ENCODE measurements around the gene TLN1. TPM values are rescaled to one million over a fixed set of nuclear protein-coding genes. Genes with fewer than 3 reads are reported as not detected.

Gene TLN1
- total and polyA plus RNA-seq, 10 of the 15 experiments (the other 5 are each of a cell fraction or from before 2014, with no cell fraction given) = 11.6 to 305 (median 71.9) TPM

DNA sequence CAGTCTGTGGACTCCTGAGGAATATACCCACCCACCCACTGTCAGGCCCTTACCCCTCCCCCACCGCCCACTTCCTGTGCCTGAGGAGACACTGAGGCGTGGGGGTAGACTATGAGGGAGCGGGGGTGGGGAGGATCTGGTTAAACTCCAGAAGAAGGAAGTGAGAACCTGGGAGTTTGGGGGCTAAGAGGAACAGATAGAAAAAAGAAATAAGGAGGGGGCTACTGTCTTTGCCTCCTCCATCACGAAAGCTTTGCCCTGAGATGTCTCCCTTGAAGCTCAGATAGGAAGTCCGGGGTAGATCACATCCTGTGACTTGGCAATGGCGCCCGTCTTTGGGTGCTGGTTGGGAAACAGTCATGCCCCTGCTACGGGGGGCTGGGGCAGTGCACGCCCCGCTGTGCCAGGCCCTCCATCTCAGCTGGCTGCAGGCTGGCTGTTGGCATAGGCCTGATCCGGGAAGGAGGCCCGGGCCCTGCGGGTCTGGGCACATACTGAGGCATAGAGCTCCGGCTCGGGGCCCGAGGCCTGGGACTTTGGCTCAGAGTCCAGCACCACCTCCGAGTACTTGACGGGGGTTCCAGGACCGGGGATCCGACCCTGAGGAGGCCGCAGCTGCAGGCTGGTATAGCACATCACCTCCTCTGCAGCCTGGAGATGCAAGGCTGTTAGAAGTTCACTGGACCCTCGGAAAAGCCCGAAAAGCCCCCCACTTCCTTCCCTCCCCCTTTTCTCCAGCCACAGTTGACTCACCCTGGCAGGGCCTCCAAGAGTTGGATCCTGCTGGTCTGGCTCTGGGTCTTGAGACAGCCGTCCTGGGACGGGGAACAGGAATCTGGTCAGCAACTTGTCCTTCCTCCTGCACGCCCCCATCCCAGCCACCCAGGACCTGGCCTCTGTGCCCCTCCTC lies 82.3 kb downstream of the TLN1 start (continued):
- TF ChIP-seq, protein P1, sequence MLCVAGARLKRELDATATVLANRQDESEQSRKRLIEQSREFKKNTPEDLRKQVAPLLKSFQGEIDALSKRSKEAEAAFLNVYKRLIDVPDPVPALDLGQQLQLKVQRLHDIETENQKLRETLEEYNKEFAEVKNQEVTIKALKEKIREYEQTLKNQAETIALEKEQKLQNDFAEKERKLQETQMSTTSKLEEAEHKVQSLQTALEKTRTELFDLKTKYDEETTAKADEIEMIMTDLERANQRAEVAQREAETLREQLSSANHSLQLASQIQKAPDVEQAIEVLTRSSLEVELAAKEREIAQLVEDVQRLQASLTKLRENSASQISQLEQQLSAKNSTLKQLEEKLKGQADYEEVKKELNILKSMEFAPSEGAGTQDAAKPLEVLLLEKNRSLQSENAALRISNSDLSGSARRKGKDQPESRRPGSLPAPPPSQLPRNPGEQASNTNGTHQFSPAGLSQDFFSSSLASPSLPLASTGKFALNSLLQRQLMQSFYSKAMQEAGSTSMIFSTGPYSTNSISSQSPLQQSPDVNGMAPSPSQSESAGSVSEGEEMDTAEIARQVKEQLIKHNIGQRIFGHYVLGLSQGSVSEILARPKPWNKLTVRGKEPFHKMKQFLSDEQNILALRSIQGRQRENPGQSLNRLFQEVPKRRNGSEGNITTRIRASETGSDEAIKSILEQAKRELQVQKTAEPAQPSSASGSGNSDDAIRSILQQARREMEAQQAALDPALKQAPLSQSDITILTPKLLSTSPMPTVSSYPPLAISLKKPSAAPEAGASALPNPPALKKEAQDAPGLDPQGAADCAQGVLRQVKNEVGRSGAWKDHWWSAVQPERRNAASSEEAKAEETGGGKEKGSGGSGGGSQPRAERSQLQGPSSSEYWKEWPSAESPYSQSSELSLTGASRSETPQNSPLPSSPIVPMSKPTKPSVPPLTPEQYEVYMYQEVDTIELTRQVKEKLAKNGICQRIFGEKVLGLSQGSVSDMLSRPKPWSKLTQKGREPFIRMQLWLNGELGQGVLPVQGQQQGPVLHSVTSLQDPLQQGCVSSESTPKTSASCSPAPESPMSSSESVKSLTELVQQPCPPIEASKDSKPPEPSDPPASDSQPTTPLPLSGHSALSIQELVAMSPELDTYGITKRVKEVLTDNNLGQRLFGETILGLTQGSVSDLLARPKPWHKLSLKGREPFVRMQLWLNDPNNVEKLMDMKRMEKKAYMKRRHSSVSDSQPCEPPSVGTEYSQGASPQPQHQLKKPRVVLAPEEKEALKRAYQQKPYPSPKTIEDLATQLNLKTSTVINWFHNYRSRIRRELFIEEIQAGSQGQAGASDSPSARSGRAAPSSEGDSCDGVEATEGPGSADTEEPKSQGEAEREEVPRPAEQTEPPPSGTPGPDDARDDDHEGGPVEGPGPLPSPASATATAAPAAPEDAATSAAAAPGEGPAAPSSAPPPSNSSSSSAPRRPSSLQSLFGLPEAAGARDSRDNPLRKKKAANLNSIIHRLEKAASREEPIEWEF (IDR thresholded peaks at IDR 0.05; ENCODE audit: insufficient replicate concordance, low read depth, low read length) = no peak
- TF ChIP-seq TAF1 (IDR thresholded peaks at IDR 0.05; ENCODE audit: borderline replicate concordance, low read depth, low read length) = peak; percentile 37; the same call in 1 of the 2 replicates
- TF ChIP-seq SIX5 (IDR thresholded peaks at IDR 0.05; ENCODE audit: low read depth, low read length, severe bottlenecking) = no peak
- no peak for TF ChIP-seq BMI1 (IDR thresholded peaks at IDR 0.05; ENCODE audit: borderline replicate concordance)
- TF ChIP-seq, protein P2, sequence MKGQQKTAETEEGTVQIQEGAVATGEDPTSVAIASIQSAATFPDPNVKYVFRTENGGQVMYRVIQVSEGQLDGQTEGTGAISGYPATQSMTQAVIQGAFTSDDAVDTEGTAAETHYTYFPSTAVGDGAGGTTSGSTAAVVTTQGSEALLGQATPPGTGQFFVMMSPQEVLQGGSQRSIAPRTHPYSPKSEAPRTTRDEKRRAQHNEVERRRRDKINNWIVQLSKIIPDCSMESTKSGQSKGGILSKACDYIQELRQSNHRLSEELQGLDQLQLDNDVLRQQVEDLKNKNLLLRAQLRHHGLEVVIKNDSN (IDR thresholded peaks at IDR 0.05; ENCODE audit: borderline replicate concordance, extremely low read length, insufficient read depth, low read depth, low read length) = no peak
- TF ChIP-seq TCF12 (IDR thresholded peaks at IDR 0.05; ENCODE audit: low read depth, low read length) = 0 out of 2 replicates have a peak, but pooled peaks have one; percentile 31
- no peak for TF ChIP-seq SMARCA5 (IDR thresholded peaks at IDR 0.05)
- TF ChIP-seq, protein P3, sequence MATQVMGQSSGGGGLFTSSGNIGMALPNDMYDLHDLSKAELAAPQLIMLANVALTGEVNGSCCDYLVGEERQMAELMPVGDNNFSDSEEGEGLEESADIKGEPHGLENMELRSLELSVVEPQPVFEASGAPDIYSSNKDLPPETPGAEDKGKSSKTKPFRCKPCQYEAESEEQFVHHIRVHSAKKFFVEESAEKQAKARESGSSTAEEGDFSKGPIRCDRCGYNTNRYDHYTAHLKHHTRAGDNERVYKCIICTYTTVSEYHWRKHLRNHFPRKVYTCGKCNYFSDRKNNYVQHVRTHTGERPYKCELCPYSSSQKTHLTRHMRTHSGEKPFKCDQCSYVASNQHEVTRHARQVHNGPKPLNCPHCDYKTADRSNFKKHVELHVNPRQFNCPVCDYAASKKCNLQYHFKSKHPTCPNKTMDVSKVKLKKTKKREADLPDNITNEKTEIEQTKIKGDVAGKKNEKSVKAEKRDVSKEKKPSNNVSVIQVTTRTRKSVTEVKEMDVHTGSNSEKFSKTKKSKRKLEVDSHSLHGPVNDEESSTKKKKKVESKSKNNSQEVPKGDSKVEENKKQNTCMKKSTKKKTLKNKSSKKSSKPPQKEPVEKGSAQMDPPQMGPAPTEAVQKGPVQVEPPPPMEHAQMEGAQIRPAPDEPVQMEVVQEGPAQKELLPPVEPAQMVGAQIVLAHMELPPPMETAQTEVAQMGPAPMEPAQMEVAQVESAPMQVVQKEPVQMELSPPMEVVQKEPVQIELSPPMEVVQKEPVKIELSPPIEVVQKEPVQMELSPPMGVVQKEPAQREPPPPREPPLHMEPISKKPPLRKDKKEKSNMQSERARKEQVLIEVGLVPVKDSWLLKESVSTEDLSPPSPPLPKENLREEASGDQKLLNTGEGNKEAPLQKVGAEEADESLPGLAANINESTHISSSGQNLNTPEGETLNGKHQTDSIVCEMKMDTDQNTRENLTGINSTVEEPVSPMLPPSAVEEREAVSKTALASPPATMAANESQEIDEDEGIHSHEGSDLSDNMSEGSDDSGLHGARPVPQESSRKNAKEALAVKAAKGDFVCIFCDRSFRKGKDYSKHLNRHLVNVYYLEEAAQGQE (IDR thresholded peaks at IDR 0.05; ENCODE audit: low read depth, low read length) = no peak

Small RNAs within 50 kb of the gene (microRNA-seq; reads per million reads assigned to microRNA genes)
- gene MIR6852 (not detected), gene MIR6853 (not detected)

Small RNAs within 50 kb of the gene (small RNA-seq; reads per million reads assigned to genes)
- 0.20 reads per million for gene MIR6853
- not detected for gene RMRP
- not detected for gene RN7SL22P

Other genes starting within 250 kb of the TLN1 start
Only the 7 nearest of the 22 such genes appear.
- 2.7 and 5.8 TPM in 2 replicates for gene CA9, start 58.3 kb downstream of the TLN1 start, total RNA-seq (2014; rRNA removed)
- gene CA9, start 58.3 kb downstream of the TLN1 start, total RNA-seq (2014; rRNA removed; fragmentation: Illumina TruSeq; extraction: Trizol) = 0.89 and 1.3 TPM in 2 replicates
- gene CA9, start 58.3 kb downstream of the TLN1 start, total RNA-seq (2021) = 4.0 TPM in 2 replicates
- gene CA9, start 58.3 kb downstream of the TLN1 start, polyA plus RNA-seq (2011; rRNA removed) = 4.7 and 6.6 TPM in 2 replicates
- gene CA9, start 58.3 kb downstream of the TLN1 start, polyA plus RNA-seq (2014; fragmentation: Illumina TruSeq; extraction: Trizol) = 0.68 and 1.2 TPM in 2 replicates
- gene CA9, start 58.3 kb downstream of the TLN1 start, polyA plus RNA-seq (2014; fragmentation: Nextera tagmentation; extraction: Ambion mirVana) = 1 to 10 TPM in 1 of 2 experiments, under 1 TPM in 1; 0.79 to 1.2 TPM
- 1.2 and 2.6 TPM in 2 replicates for gene CA9, start 58.3 kb downstream of the TLN1 start, polyA plus RNA-seq (2014; rRNA removed)
- under 1 TPM; 0.53 to 0.74 TPM for gene CA9, start 58.3 kb downstream of the TLN1 start, polyA plus RNA-seq (2016; fragmentation: Nextera tagmentation; extraction: Ambion mirVana)
- gene TPM2, start 42.3 kb downstream of the TLN1 start, total RNA-seq (2014; rRNA removed) = 0.65 and 1.7 TPM in 2 replicates
- gene TPM2, start 42.3 kb downstream of the TLN1 start, total RNA-seq (2014; rRNA removed; fragmentation: Illumina TruSeq; extraction: Trizol) = 0.81 and 0.88 TPM in 2 replicates
- gene TPM2, start 42.3 kb downstream of the TLN1 start, total RNA-seq (2021) = 2.4 and 3.9 TPM in 2 replicates
- 8.7 and 9.3 TPM in 2 replicates for gene TPM2, start 42.3 kb downstream of the TLN1 start, polyA plus RNA-seq (2011; rRNA removed)
- gene TPM2, start 42.3 kb downstream of the TLN1 start, polyA plus RNA-seq (2014; fragmentation: Illumina TruSeq; extraction: Trizol) = 0.59 and 0.71 TPM in 2 replicates
- under 1 TPM; 0.11 to 0.13 TPM for gene TPM2, start 42.3 kb downstream of the TLN1 start, polyA plus RNA-seq (2014; fragmentation: Nextera tagmentation; extraction: Ambion mirVana)
- gene TPM2, start 42.3 kb downstream of the TLN1 start, polyA plus RNA-seq (2014; rRNA removed) = 2.3 and 2.5 TPM in 2 replicates
- gene TPM2, start 42.3 kb downstream of the TLN1 start, polyA plus RNA-seq (2016; fragmentation: Nextera tagmentation; extraction: Ambion mirVana) = 1 to 10 TPM in 1 of 2 experiments, under 1 TPM in 1; 0.83 to 1.3 TPM
- 21.6 and 23.4 TPM in 2 replicates for gene CREB3, start 471 bp upstream of the TLN1 start, total RNA-seq (2014; rRNA removed)
- gene CREB3, start 471 bp upstream of the TLN1 start, total RNA-seq (2014; rRNA removed; fragmentation: Illumina TruSeq; extraction: Trizol) = 18.1 and 18.3 TPM in 2 replicates
- gene CREB3, start 471 bp upstream of the TLN1 start, total RNA-seq (2021) = 21.4 and 22.9 TPM in 2 replicates
- gene CREB3, start 471 bp upstream of the TLN1 start, polyA plus RNA-seq (2011; rRNA removed) = 12.0 and 16.3 TPM in 2 replicates
- 17.8 and 20.1 TPM in 2 replicates for gene CREB3, start 471 bp upstream of the TLN1 start, polyA plus RNA-seq (2014; fragmentation: Illumina TruSeq; extraction: Trizol)
- gene CREB3, start 471 bp upstream of the TLN1 start, polyA plus RNA-seq (2014; fragmentation: Nextera tagmentation; extraction: Ambion mirVana) = 10 to 100 TPM in 1 of 2 experiments, 1 to 10 TPM in 1; 9.8 to 14.1 TPM
- 19.5 and 20.6 TPM in 2 replicates for gene CREB3, start 471 bp upstream of the TLN1 start, polyA plus RNA-seq (2014; rRNA removed)
- gene CREB3, start 471 bp upstream of the TLN1 start, polyA plus RNA-seq (2016; fragmentation: Nextera tagmentation; extraction: Ambion mirVana) = 10 to 100 TPM; 33.2 to 38.9 TPM
- 24.2 and 25.3 TPM in 2 replicates for gene GBA2, start 17.0 kb upstream of the TLN1 start, total RNA-seq (2014; rRNA removed)
- 18.6 and 23.4 TPM in 2 replicates for gene GBA2, start 17.0 kb upstream of the TLN1 start, total RNA-seq (2014; rRNA removed; fragmentation: Illumina TruSeq; extraction: Trizol)
- gene GBA2, start 17.0 kb upstream of the TLN1 start, total RNA-seq (2021) = 35.8 and 40.8 TPM in 2 replicates
- gene GBA2, start 17.0 kb upstream of the TLN1 start, polyA plus RNA-seq (2011; rRNA removed) = 35.1 and 44.0 TPM in 2 replicates
- gene GBA2, start 17.0 kb upstream of the TLN1 start, polyA plus RNA-seq (2014; fragmentation: Illumina TruSeq; extraction: Trizol) = 33.0 and 36.1 TPM in 2 replicates
- 10 to 100 TPM; 15.3 TPM for gene GBA2, start 17.0 kb upstream of the TLN1 start, polyA plus RNA-seq (2014; fragmentation: Nextera tagmentation; extraction: Ambion mirVana)
- gene GBA2, start 17.0 kb upstream of the TLN1 start, polyA plus RNA-seq (2014; rRNA removed) = 45.1 and 48.8 TPM in 2 replicates
- gene GBA2, start 17.0 kb upstream of the TLN1 start, polyA plus RNA-seq (2016; fragmentation: Nextera tagmentation; extraction: Ambion mirVana) = 10 to 100 TPM; 27.4 to 30.8 TPM
- gene RGP1, start 17.1 kb upstream of the TLN1 start, total RNA-seq (2014; rRNA removed) = 7.6 and 8.3 TPM in 2 replicates
- 7.1 and 7.3 TPM in 2 replicates for gene RGP1, start 17.1 kb upstream of the TLN1 start, total RNA-seq (2014; rRNA removed; fragmentation: Illumina TruSeq; extraction: Trizol)
- gene RGP1, start 17.1 kb upstream of the TLN1 start, total RNA-seq (2021) = 13.7 and 14.9 TPM in 2 replicates
- 11.5 and 13.7 TPM in 2 replicates for gene RGP1, start 17.1 kb upstream of the TLN1 start, polyA plus RNA-seq (2011; rRNA removed)
- gene RGP1, start 17.1 kb upstream of the TLN1 start, polyA plus RNA-seq (2014; fragmentation: Illumina TruSeq; extraction: Trizol) = 8.0 and 8.8 TPM in 2 replicates
- gene RGP1, start 17.1 kb upstream of the TLN1 start, polyA plus RNA-seq (2014; fragmentation: Nextera tagmentation; extraction: Ambion mirVana) = under 1 TPM; 0.44 to 0.89 TPM
- gene RGP1, start 17.1 kb upstream of the TLN1 start, polyA plus RNA-seq (2014; rRNA removed) = 8.2 and 8.4 TPM in 2 replicates
- gene RGP1, start 17.1 kb upstream of the TLN1 start, polyA plus RNA-seq (2016; fragmentation: Nextera tagmentation; extraction: Ambion mirVana) = 1 to 10 TPM; 3.4 to 3.6 TPM
- gene MSMP, start 22.1 kb upstream of the TLN1 start, total RNA-seq (2014; rRNA removed) = not detected in 2 replicates
- gene MSMP, start 22.1 kb upstream of the TLN1 start, total RNA-seq (2014; rRNA removed; fragmentation: Illumina TruSeq; extraction: Trizol) = not detected in 2 replicates
- gene MSMP, start 22.1 kb upstream of the TLN1 start, total RNA-seq (2021) = 1.1 and 2.4 TPM in 2 replicates
- not detected in 2 replicates for gene MSMP, start 22.1 kb upstream of the TLN1 start, polyA plus RNA-seq (2011; rRNA removed)
- 0.47 TPM in 1 of 2 replicates, not detected in the other for gene MSMP, start 22.1 kb upstream of the TLN1 start, polyA plus RNA-seq (2014; fragmentation: Illumina TruSeq; extraction: Trizol)
- gene MSMP, start 22.1 kb upstream of the TLN1 start, polyA plus RNA-seq (2014; fragmentation: Nextera tagmentation; extraction: Ambion mirVana) = under 1 TPM; 0.33 to 0.90 TPM
- gene MSMP, start 22.1 kb upstream of the TLN1 start, polyA plus RNA-seq (2014; rRNA removed) = not detected in 2 replicates
- 1 to 10 TPM in 1 of 2 experiments, under 1 TPM in 1; 0.82 to 1.5 TPM for gene MSMP, start 22.1 kb upstream of the TLN1 start, polyA plus RNA-seq (2016; fragmentation: Nextera tagmentation; extraction: Ambion mirVana)
- gene NPR2, start 59.4 kb upstream of the TLN1 start, total RNA-seq (2014; rRNA removed) = 4.1 and 4.3 TPM in 2 replicates
- 4.2 and 5.2 TPM in 2 replicates for gene NPR2, start 59.4 kb upstream of the TLN1 start, total RNA-seq (2014; rRNA removed; fragmentation: Illumina TruSeq; extraction: Trizol)
- gene NPR2, start 59.4 kb upstream of the TLN1 start, total RNA-seq (2021) = 7.4 and 8.6 TPM in 2 replicates
- 18.0 and 20.9 TPM in 2 replicates for gene NPR2, start 59.4 kb upstream of the TLN1 start, polyA plus RNA-seq (2011; rRNA removed)
- 7.7 and 9.2 TPM in 2 replicates for gene NPR2, start 59.4 kb upstream of the TLN1 start, polyA plus RNA-seq (2014; fragmentation: Illumina TruSeq; extraction: Trizol)
- gene NPR2, start 59.4 kb upstream of the TLN1 start, polyA plus RNA-seq (2014; fragmentation: Nextera tagmentation; extraction: Ambion mirVana) = 1 to 10 TPM; 6.7 to 7.1 TPM
- gene NPR2, start 59.4 kb upstream of the TLN1 start, polyA plus RNA-seq (2014; rRNA removed) = 7.0 and 8.5 TPM in 2 replicates
- gene NPR2, start 59.4 kb upstream of the TLN1 start, polyA plus RNA-seq (2016; fragmentation: Nextera tagmentation; extraction: Ambion mirVana) = 1 to 10 TPM; 2.0 to 2.4 TPM